Loucy (cell line): ENCODE results near the gene IDUA.

Experiments used
- CTCF ChIP-seq: fragments of 200-600 bp; sonication (generic); conservative IDR thresholded peaks from 2 replicates; pipeline ENCODE4 v1.5.1; 2014; ENCODE audit warnings: mild to moderate bottlenecking, antibody characterized with exemption, low read length
- EZH2phosphoT487 ChIP-seq: fragments of 200-600 bp; IDR thresholded peaks from 2 replicates; pipeline ENCODE4 v1.6.1; 2018; ENCODE audit warnings: antibody characterized with exemption, mild to moderate bottlenecking, moderate library complexity, borderline replicate concordance

GRCh38 chr4:1041147-1041935 lies 54.5 kb downstream of the IDUA start:
- TF ChIP-seq CTCF (no peak), EZH2phosphoT487 (no peak)
